Dermis blood vessel endothelial cell (primary cell): Measurements from ENCODE around the gene ZFYVE28. TPM values are rescaled to one million over a fixed set of nuclear protein-coding genes. Genes with fewer than 3 reads are reported as not detected.

Experiments used
- DNase-seq: peaks from one replicate; pipeline ENCODE4 v3.0.0; 2010
- total RNA-seq: library from RNA; depleted of rRNA; stranded (reverse); fragments of >200 nt; gene quantifications from 2 replicates; pipeline ENCODE4 v1.2.3, GENCODE V29; 2014

Gene ZFYVE28
- total RNA-seq, 1 donor from 2014 or later = 7.5 TPM

GRCh38 chr4:2270341-2271165 lies 147.9 kb downstream of the ZFYVE28 start:
- no peak for DNase-seq

GRCh38 chr4:2269618-2270163 lies 148.8 kb downstream of the ZFYVE28 start:
- no peak for DNase-seq

- DNase-seq = no peak
Observed at GRCh38 chr4:2269206-2269531, 149.3 kb downstream of the ZFYVE28 start.

GRCh38 chr4:2268357-2269205 lies 149.9 kb downstream of the ZFYVE28 start:
- DNase-seq = no peak

- DNase-seq = no peak
Observed at GRCh38 chr4:2267841-2268240, 150.6 kb downstream of the ZFYVE28 start.

GRCh38 chr4:2267320-2267811 lies 151.1 kb downstream of the ZFYVE28 start:
- no peak for DNase-seq

GRCh38 chr4:2266821-2267220 lies 151.6 kb downstream of the ZFYVE28 start:
- DNase-seq = no peak

- no peak for DNase-seq
Observed at GRCh38 chr4:2266181-2266580, 152.3 kb downstream of the ZFYVE28 start.

GRCh38 chr4:2265113-2266110 lies 153.0 kb downstream of the ZFYVE28 start:
- no peak for DNase-seq

GRCh38 chr4:2264481-2265041 lies 153.9 kb downstream of the ZFYVE28 start:
- DNase-seq = no peak

- no peak for DNase-seq
Observed at GRCh38 chr4:2263926-2264321, 154.5 kb downstream of the ZFYVE28 start.

GRCh38 chr4:2262944-2263250 lies 155.5 kb downstream of the ZFYVE28 start:
- no peak for DNase-seq

- peak; percentile 100 for DNase-seq
Observed at GRCh38 chr4:2262145-2262943, 156.1 kb downstream of the ZFYVE28 start.

GRCh38 chr4:2261853-2262144 lies 156.6 kb downstream of the ZFYVE28 start, which contains the start of gene MXD4:
Gene MXD4 (minus strand): TSS chr4:2262109. CDS start chr4:2261980, 129 bp downstream.
- no peak for DNase-seq

- peak; percentile 67 for DNase-seq
Observed at GRCh38 chr4:2261110-2261852, 157.2 kb downstream of the ZFYVE28 start.

GRCh38 chr4:2260344-2261109 lies 157.9 kb downstream of the ZFYVE28 start:
- no peak for DNase-seq

GRCh38 chr4:2259541-2260343 lies 158.7 kb downstream of the ZFYVE28 start:
- no peak for DNase-seq

GRCh38 chr4:2259036-2259540 lies 159.4 kb downstream of the ZFYVE28 start:
- DNase-seq = no peak
